GM21423 (cell line): Measurements from ENCODE around the gene KLHDC9.

ENCODE experiments used
- ATAC-seq: cut with Tn5 transposase; IDR thresholded peaks from one replicate; pipeline ENCODE4 v1.9.1; 2021; ENCODE audit warnings: mild to moderate bottlenecking, moderate library complexity; ENCODE audit not compliant: unreplicated experiment

KLHDC9 gene

GRCh38 chr1:161128591-161129420, 30.6 kb downstream of the KLHDC9 start:
- ATAC-seq: no peak

- no peak for ATAC-seq
Measured at GRCh38 chr1:161130266-161130665, 32.1 kb downstream of the KLHDC9 start.

GRCh38 chr1:161131523-161132409, 33.6 kb downstream of the KLHDC9 start:
- ATAC-seq: peak; percentile 2

- peak; percentile 93 for ATAC-seq
Measured at GRCh38 chr1:161132410-161133219, 34.5 kb downstream of the KLHDC9 start, which contains the start of gene DEDD. Gene DEDD, minus strand, starts transcription at chr1:161132667. Its CDS starts 8,205 bp downstream, at chr1:161124462.

- ATAC-seq: no peak
Measured at GRCh38 chr1:161133220-161133740, 35.1 kb downstream of the KLHDC9 start.

GRCh38 chr1:161137881-161138280, 39.7 kb downstream of the KLHDC9 start:
- ATAC-seq: no peak

GRCh38 chr1:161138431-161138830, 40.3 kb downstream of the KLHDC9 start:
- no peak for ATAC-seq

GRCh38 chr1:161139766-161140165, 41.6 kb downstream of the KLHDC9 start:
- ATAC-seq: no peak

GRCh38 chr1:161140755-161141400, 42.7 kb downstream of the KLHDC9 start:
- ATAC-seq: no peak

GRCh38 chr1:161145832-161146231, 47.7 kb downstream of the KLHDC9 start:
- no peak for ATAC-seq
